DND-41 (cell line): Measurements from ENCODE around the gene SZRD1.

Experiments used
- CTCF ChIP-seq: IDR thresholded peaks from 2 replicates; pipeline ENCODE4 v1.5.1; 2012; ENCODE audit warnings: borderline replicate concordance, low read length, moderate library complexity, mild to moderate bottlenecking; ENCODE audit not compliant: poor library complexity, severe bottlenecking; ENCODE audit errors: extremely low read depth
- EZH2 ChIP-seq: IDR thresholded peaks from 3 replicates; pipeline ENCODE4 v1.6.1; 2012; ENCODE audit warnings: borderline replicate concordance, low read depth, mild to moderate bottlenecking, moderate library complexity, low read length, inconsistent platforms; ENCODE audit not compliant: severe bottlenecking

- TF ChIP-seq CTCF = no peak
- no peak for TF ChIP-seq EZH2
These were observed 16.8 kb downstream of the SZRD1 start for GRCh38 chr1:16383888-16384287.
